ENCODE data around the gene PKM.

PKM gene

GRCh38 chr15:72235298-72235697, 4.3 kb upstream of the PKM start:
- DNase-seq (ENCODE audit: low spot score), result no peak

DNA sequence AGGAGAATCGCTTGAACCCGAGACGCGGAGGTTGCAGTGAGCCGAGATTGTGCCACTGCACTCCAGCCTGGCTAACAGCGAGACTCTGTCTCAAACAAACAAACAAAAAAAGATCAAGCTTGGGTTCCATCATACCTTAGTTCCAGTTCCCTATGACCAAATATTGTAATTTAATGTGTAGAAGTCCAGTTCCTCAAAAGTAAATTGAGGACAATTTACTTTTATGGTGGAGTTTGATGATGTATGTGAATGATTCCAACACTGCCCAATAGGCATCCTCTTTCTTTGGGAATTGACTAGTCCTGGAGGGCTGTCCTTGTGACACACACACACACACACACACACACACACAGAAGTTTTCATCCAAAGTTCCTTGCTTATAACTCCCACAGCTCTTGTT, 2.8 kb upstream of the PKM start:
- DNase-seq (ENCODE audit: low spot score), result no peak

GRCh38 chr15:72231833-72232478, 966 bp upstream of the PKM start:
- DNase-seq (ENCODE audit: low spot score), result no peak

DNA sequence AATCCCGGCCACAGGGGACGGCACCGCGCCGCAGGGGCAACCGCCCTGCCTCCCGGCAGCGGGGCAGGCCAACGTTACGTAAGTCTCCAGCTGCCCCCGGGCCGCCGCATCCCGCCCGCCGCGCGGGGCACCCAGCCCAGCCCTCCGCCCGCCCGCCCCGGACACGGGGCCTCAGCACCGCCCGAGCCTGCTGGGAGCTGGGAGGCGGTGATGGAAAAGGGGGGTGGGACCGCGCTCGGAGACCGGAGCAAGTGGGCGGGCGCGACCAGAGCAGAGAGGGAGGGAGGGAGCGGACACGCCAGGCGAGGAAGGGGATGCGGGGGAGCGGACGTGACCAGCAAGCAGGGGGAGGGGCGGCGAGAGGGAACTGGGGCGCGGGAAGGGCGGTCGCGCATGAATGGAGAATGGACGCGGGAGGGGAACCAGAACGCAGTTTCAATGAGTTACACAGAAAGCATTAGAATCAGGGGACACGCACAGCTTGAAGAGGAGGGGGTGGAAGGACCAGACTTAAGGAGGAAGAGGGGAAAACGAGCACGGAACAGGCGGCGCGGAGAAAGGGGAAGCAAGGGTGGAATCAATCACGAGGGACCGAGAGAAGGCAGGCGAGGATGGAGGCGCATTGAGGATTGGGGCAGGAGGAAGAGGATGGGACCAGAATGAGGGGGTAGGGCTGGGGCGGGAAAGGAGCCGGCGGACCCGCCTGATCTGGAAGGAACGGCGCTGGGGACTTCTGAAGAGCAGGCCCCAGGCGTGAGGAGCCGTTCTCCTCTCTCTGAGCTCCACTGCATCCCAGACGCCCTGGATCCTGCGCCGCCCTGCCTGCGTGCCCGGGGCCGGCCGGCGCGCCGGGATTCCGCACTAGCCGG, 559 bp downstream of the PKM start:
- peak; percentile 91 for DNase-seq (ENCODE audit: low spot score)

DNA sequence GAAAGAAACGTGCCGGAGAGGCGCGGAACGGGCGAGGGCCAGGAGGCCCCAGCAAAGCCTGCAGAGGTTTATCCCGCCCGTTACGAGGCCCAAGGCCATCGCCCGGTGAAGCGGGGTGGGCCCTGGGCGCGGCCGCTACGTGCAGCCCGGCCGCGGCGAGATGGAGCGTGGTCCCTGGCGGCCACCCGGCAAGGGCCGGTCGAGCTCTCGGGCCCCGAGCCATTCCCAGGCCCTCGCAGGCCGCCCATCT, 1.1 kb downstream of the PKM start:
- DNase-seq (ENCODE audit: low spot score), result no peak

DNA sequence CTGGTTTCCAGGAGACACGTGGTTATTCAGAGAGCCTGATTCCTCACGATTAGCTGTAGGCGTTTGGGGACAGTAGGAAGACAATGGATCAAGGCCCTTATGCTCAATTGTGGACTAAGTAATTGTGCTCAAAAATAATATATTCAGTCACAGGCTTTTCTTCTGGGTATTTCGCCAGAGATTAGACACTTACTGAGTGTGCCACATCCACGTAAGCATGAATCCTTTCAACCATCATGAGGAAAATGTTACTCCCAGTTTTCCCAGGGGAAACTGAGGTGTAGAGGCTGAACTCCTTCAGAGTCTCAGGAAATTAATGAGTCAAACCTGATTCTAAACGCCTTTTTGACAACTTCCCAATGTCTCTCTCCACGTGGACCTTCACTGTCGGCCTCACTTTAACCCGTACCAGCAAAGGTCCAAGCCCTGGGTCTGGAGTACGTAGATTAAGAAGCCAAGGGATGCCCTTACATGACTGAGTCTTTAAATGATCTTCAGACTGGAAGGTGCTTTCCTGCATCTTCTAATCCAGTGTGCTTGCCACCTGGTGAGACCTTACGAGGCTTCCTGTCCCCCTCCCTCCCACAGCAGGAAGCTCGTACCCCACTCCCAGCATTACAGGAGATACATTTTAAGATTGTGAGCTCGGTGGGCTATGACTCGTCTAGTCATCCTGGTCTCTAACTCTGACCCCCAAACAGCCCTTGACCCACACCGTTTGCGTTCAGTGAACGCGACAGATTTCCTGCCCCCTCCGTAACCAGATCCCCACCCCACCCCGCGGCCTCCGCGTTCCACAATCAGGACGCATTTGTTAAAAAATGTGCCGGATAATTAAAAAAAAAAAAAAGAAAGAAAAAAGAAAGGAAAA, 1.7 kb downstream of the PKM start:
- peak; percentile 47 for DNase-seq (ENCODE audit: low spot score)

- no peak for DNase-seq (ENCODE audit: low spot score)
These were observed 3.3 kb downstream of the PKM start for GRCh38 chr15:72227720-72228119.

DNA sequence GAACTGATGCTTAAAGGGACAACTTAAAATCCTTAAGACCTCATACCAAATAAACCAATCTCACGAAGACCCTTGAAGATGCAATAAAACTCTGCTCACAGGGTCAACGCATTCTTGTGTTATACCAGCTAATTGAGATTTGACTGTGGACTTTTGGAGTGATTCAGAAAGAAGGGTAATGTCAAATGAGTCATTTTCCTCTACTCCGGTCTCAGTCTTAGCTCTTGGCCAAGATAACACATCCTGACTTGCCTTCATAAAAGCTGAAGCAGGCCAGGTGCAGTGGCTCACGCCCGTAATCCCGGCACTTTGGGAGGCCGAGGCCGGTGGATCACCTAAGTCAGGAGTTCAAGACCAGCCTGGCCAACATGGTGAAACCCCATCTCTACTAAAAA, 3.8 kb downstream of the PKM start:
- DNase-seq (ENCODE audit: low spot score), result no peak

DNA sequence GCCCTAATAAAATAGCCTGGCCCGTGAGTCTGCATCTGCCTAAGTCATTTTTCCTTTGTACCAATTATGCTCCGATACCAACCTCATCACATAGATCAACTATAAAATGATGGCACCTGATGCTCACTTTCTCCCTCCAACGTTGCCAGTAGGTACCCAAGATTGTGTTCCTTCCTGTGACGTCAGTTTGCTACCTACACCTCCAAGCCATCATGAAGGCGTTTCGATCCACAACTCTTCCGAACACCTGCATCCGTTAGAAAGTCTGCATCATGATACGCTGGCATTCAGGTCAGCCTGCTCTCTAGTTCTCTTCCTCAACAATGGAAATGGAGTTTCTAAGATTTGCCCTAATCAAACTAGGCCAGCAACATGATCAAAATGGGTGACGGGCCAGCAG, 7.7 kb downstream of the PKM start:
- DNase-seq (ENCODE audit: low spot score), result no peak

DNA sequence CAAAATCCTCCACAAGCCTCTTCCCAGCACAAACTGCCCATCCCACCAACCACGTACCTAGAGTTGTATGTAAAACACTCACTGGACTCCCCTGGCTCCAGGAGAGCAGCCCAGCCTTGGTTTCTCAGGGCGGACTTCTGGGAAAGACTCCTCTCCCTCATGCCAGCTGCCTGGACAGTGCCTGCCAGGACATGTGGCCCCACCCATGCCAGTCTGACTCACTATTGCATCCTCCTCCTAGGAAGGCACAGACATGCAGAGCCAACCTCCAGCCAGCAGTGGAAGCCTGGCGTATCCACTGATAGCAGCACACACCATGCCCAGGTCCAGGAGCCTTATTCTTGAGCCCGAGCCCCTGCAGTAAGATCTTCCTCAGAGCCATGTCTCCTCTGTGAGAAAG, 8.6 kb downstream of the PKM start:
- DNase-seq (ENCODE audit: low spot score), result no peak

GRCh38 chr15:72220687-72221086, 10.3 kb downstream of the PKM start:
- DNase-seq (ENCODE audit: low spot score), result no peak

DNA sequence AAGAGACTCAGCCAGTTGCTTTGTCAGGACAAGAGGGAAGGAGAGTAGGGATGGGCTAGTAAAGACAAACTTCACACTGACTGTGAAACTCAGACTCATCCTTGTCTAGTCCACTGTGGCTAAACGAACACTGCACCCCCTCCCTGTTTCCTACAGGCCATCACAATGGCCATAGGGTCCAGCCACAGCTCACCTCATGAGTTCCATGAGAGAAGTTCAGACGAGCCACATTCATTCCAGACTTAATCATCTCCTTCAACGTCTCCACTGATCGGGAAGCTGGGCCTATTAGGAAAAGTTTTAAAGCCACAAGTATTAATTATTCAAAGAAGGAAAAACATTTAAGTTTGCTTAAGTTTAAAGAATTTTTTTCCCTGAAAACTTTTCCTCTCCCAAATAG, 13.8 kb downstream of the PKM start:
- no peak for DNase-seq (ENCODE audit: low spot score)

DNA sequence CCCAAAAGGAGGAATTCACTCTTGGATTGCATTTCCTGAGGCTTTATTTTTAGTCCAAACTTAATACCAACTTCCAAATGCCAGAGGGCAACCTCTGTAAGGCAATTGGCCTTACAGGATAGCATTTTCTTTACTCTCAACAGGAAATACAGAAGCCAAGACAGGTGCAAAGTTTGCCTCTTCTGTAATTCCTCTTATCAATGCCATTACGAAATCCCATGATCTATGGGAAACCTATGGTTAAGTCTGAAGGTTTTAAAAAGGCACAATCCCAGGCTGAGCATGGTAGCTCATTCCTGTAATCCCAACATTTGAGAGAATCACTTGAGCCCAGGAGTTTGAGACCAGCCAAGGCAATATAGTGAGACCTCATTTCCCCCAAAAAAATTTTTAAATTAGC, 14.9 kb downstream of the PKM start:
- DNase-seq (ENCODE audit: low spot score), result no peak

GRCh38 chr15:72207558-72208085, 23.4 kb downstream of the PKM start:
- DNase-seq (ENCODE audit: low spot score), result no peak

GRCh38 chr15:72206677-72207000, 24.4 kb downstream of the PKM start:
- no peak for DNase-seq (ENCODE audit: low spot score)

GRCh38 chr15:72205896-72206676, 24.9 kb downstream of the PKM start:
- DNase-seq (ENCODE audit: low spot score), result no peak

- no peak for DNase-seq (ENCODE audit: low spot score)
These were observed 25.7 kb downstream of the PKM start for GRCh38 chr15:72205273-72205672.

DNA sequence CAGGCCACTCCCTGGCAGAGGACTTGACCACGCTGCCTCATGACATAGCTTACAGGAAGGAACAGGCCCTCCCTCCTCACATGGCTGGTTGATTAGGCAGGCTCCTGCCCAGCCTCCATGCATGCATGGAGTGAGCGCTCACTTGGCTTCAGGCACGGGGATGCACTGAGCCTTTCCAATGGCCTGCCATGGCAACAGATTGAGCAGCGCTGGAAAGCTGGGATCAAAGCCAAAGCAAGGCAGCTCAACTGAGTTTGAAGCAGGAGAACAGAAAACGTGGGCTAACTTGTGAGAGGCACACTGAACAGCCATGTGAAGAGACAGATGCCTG, 27.5 kb downstream of the PKM start:
- DNase-seq (ENCODE audit: low spot score), result no peak

- DNase-seq (ENCODE audit: low spot score), result no peak
These were observed 28.0 kb downstream of the PKM start for GRCh38 chr15:72202801-72203506.

- no peak for DNase-seq (ENCODE audit: low spot score)
These were observed 28.7 kb downstream of the PKM start for GRCh38 chr15:72202302-72202701.

DNA sequence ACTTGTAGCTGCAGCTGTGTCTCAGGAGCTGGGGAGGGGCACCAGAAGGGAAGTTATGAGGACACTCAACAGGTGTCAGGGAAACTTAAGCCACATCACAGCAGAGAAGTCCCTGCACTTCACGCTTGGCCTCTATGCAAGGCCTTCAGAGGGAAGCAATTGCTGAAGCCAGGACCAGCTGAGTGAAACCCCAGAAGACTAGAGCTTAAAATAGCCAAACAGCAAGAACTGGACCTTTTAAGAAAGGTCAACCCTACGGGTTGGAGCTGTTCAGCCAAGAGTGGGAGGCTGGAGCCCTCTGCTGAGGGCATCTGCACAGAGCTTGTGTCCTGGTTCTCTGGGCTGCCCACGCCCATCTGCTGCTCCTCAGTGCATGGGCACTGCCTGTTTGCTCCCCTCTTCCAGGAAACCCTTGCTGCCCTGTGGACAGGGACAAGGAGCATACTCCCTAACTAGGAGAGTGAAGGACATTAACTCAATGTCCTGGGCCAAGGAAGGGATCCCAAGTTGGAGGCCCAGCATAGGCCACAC, 29.5 kb downstream of the PKM start:
- no peak for DNase-seq (ENCODE audit: low spot score)
